ENCODE measurements around the gene PFKFB4. TPM values are rescaled to one million over a fixed set of nuclear protein-coding genes. Genes with fewer than 3 reads are reported as not detected.

PFKFB4 gene
- total and polyA plus RNA-seq, 2 of the 4 experiments (the other 2 are of a cell fraction), result 16.9 to 17.0 TPM

- intact Hi-C loops (cut with micrococcal nuclease) (no loop called here), in situ Hi-C loops (cut with MboI; ENCODE audit: low sequenced_read_pairs) (no loop called here), dilution Hi-C loops (cut with HindIII; ENCODE audit: low sequenced_read_pairs, unreplicated experiment) (no loop called here)
- Histone ChIP-seq H3K36me3 (ENCODE audit: control insufficient read depth, insufficient read depth, low read length) (peaks cover 85% of the 10 kb centered on the region), H3K79me1 (ENCODE audit: low read depth in 1 of 2, low read length in 2 of 2) (peaks cover 14 to 45% of the 10 kb centered on the region in 2 experiments), H2AFZ (replicated peaks; ENCODE audit: low read length, poor library complexity) (no peak overlapping the region), H2BK20ac (ENCODE audit: low read depth, low read length) (no peak overlapping the region), H3K27ac (ENCODE audit: insufficient read depth, low read length) (no peak overlapping the region), H4K20me1 (ENCODE audit: insufficient read depth, low read length) (no peaks in the 10 kb centered on the region; the same call in 1 of the 2 replicates), H4K5ac (ENCODE audit: low read depth, low read length) (no peak overlapping the region), H3K27me3 (ENCODE audit: control insufficient read depth, insufficient read depth, low read length) (no peaks in the 10 kb centered on the region), H3K14ac (replicated peaks; ENCODE audit: low read depth, low read length) (no peak overlapping the region), H2BK120ac (ENCODE audit: low read depth, low read length) (no peak overlapping the region), H3K9me3 (ENCODE audit: control insufficient read depth, insufficient read depth, low read length) (no peaks in the 10 kb centered on the region), H3K9ac (ENCODE audit: low read depth, low read length) (no peak overlapping the region), H2BK5ac (ENCODE audit: low read depth, low read length, poor library complexity, severe bottlenecking) (no peak overlapping the region), H3K18ac (ENCODE audit: low read depth, low read length) (no peak overlapping the region), H3K4ac (ENCODE audit: low read depth, low read length) (no peak overlapping the region), H2AK9ac (replicated peaks; ENCODE audit: low read depth, low read length, poor library complexity) (peak overlapping the region; percentile 37), H4K8ac (ENCODE audit: low read depth in 2 of 2, low read length in 2 of 2) (no peak overlapping the region), H2BK15ac (ENCODE audit: low read depth, low read length) (no peak overlapping the region), H4K91ac (ENCODE audit: insufficient read depth, low read depth, low read length) (no peak overlapping the region), H3K4me2 (ENCODE audit: low read depth, low read length) (no peak overlapping the region), H3K4me1 (ENCODE audit: control insufficient read depth, insufficient read depth, low read length) (no peaks in the 10 kb centered on the region; the same call in 1 of the 2 replicates), H3K23ac (ENCODE audit: low read depth, low read length) (no peak overlapping the region), H3K4me3 (ENCODE audit: insufficient read depth, low read depth, low read length) (no peak overlapping the region), H3K9me1 (ENCODE audit: insufficient read depth, low read length) (peaks cover 20% of the 10 kb centered on the region), H3K56ac (ENCODE audit: extremely low read depth, insufficient read depth, low read length) (no peak overlapping the region), H2AK5ac (ENCODE audit: low read depth, low read length) (no peak overlapping the region)
- BruUV-seq (replicated peaks), result no TSS peak
- POLR2A ChIA-PET (ENCODE audit: unreplicated experiment), result no interaction called here
- ATAC-seq (ENCODE audit: low read depth), result no peak
- 65% methylated on average over 2 of the region's 11 CpGs; no CpG with 5 or more reads in 1 of the 2 experiments for WGBS, 2 experiments (ENCODE audit: extremely low coverage in 2 of 2, insufficient read length in 1 of 2)
- CTCF ChIA-PET, result no interaction called here
- TF ChIP-seq FOS (IDR thresholded peaks at IDR 0.05; ENCODE audit: low read depth, low read length) (no peak), MAFK (IDR thresholded peaks at IDR 0.05; ENCODE audit: low read depth, low read length) (no peak), CEBPB (IDR thresholded peaks at IDR 0.05; ENCODE audit: low read depth, low read length) (no peak), MXI1 (IDR thresholded peaks at IDR 0.05; ENCODE audit: borderline replicate concordance, low read depth, low read length) (no peak), RFX5 (IDR thresholded peaks at IDR 0.05; ENCODE audit: low read depth, low read length) (no peak), CHD1 (IDR thresholded peaks at IDR 0.05; ENCODE audit: low read depth, low read length) (no peak), NFE2L2 (IDR thresholded peaks at IDR 0.05; ENCODE audit: low read depth, low read length) (no peak), RAD21 (IDR thresholded peaks at IDR 0.05; ENCODE audit: low read length) (no peak)
- no peak for DNase-seq
Measured at GRCh38 chr3:48587686-48588085, 31.1 kb upstream of the PFKFB4 start.
